ENCODE data around the gene WDR45B. TPM values are rescaled to one million over a fixed set of nuclear protein-coding genes. Genes with fewer than 3 reads are reported as not detected.
"Not testable (repeated sequence)": the region's sequence is repeated elsewhere in the genome, so short reads cannot be mapped to it uniquely, and the experiment has no call there.

WDR45B gene
- total RNA-seq, 1 donor from 2014 or later = 61.4 TPM

GRCh38 chr17:82598256-82599119 lies 49.8 kb downstream of the WDR45B start:
- no peak for DNase-seq

- no peak for DNase-seq
Observed at GRCh38 chr17:82596837-82597672, 51.2 kb downstream of the WDR45B start.

DNA sequence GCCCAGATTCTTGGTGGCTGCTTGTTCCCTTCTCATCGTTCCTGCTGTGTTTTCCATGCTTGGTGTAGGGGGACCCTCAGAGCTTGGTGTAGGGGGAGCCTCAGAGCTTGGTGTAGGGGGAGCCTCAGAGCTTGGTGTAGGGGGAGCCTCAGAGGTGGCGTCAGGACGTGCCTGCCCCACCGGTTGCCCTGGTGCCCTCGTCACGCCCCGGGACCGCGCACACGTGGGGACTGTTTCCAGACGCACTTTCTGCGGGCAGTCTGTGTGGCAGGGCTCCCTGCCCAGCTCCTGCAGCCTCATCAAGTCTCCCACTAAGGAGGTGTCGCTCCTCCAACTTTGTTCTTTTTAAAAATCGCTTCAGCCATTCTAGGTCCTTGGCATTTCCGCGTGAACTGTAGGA lies 51.9 kb downstream of the WDR45B start:
- no peak for DNase-seq

GRCh38 chr17:82595893-82596292 lies 52.4 kb downstream of the WDR45B start:
- no peak for DNase-seq

DNA sequence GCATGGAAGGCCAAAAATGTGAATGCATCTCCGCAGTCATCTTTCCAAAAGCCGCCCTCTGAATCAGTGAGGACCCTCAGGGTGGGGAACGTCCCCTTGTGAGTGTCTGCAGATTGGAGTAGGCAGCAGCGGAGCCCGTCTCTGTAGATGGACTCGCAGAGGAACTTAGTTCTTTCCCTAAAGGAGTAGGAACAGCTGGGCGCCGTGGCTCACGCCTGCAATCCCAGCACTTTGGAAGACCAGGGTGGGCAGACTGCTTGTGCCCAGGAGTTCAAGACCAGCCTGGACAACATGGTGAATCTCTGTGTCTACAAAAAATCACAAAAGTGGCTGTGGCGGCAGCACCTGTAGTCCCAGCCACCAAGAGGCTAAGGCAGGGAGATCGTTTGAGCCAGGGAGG lies 53.7 kb downstream of the WDR45B start:
- DNase-seq = no peak

DNA sequence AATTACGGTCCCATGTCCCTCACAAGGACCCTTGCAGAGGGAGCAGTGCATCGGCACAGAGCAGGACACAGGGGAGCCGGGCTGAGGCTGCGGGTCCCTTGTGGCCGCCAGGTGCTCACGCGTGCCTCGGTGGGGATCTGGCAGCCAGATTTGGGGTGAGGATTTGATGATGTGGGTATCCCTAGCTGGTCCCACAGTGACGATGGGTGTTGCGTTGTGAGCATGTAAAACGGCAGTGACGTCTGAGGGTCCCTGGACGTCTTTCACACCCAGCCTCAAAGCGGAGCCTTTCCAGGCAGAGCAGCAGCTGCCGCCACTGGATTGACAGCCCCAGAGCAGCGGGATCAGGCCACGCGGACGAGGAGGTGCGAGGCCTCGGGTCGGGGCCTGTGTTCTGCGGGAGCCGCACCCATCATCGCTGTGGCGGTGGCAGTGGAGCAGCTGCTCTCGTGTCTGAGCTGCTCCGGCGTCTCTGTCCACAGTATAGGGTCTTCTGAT lies 54.6 kb downstream of the WDR45B start:
- DNase-seq = no peak

DNA sequence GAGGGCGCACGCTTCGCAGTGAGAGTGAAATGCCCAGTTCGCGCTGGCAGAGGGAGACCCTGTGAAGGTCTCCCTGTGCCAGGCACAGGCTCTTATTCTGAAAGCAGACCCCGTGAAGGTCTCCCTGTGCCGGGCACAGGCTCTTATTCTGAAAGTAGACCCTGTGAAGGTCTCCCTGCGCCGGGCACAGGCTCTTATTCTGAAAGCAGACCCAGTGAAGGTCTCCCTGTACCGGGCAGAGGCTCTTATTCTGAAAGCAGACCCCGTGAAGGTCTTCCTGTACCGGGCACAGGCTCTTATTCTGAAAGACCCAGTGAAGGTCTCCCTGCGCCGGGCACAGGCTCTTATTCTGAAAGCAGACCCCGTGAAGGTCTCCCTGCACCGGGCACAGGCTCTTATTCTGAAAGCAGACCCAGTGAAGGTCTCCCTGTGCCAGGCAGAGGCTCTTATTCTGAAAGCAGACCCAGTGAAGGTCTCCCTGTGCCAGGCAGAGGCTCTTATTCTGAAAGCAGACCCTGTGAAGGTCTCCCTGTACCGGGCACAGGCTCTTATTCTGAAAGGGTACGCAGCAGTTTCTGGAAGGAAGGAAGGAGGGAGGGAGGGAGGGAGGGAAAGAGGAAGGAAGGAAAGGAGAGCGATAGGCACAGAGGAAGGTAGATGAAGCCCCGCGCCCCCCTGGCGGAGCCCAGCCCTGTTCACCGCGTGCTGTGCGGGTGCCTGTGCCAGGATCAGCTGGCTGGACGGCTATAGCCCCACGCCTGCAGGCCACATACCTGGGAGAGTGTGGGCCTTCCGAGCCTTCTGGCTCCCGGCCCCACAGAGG lies 55.3 kb downstream of the WDR45B start:
- peak; percentile 71 for DNase-seq

- no peak for DNase-seq
Observed at GRCh38 chr17:82592289-82592766, 55.9 kb downstream of the WDR45B start.

DNA sequence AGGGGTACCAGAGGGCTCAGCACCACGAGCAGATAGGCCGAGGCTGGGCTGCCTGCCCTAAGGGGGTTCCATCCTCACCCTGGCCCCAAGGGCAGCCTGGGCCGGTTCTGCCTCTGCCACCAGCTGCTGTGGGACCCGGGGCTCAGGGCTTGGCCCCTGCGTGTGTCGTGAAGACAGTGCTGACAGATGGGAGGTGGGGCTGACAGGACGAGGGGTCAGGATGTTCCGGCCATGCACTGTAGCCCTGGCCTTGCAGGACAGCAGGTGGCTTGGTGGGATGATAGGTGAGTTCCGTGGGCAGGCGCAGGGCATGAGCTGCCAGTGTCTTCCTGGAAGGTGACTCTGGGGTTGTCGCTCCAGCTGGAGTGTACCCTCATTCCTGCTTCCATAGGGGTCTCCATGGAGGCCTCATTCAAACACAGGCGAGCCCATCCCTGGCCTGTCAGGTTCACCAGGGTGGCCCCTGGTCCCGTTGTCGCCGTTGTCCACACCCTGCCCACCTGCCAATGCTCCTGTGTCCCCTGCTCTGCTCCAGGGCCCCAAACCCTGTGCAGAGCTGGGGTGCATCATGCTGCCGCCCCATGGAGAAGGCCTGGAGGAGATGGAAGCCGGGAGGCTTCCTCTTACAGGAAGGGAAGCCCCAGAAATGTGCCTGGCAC lies 57.2 kb downstream of the WDR45B start:
- no peak for DNase-seq

DNA sequence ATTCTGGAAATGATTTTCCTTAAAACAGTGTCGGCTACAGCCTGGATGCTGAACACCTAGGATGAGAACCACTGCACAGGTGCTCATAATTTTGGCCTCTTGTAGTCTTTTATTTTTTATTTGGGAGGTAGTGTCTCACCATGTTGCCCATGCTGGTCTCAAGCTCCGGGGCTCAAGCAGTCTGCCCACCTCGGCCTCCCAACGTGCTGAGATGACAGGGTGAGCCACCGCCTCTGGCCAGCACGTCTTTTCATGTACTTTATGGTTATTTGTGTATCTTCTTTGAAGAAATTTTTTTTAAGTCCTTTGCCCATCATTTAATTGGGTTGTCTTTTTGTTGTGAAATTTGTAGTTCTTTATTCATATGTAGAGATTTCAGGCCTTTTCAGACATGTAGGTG lies 58.0 kb downstream of the WDR45B start:
- DNase-seq = no peak

- no peak for DNase-seq
Observed at GRCh38 chr17:82589851-82590180, 58.4 kb downstream of the WDR45B start.

- DNase-seq = no peak
Observed at GRCh38 chr17:82588266-82589175, 59.7 kb downstream of the WDR45B start.

DNA sequence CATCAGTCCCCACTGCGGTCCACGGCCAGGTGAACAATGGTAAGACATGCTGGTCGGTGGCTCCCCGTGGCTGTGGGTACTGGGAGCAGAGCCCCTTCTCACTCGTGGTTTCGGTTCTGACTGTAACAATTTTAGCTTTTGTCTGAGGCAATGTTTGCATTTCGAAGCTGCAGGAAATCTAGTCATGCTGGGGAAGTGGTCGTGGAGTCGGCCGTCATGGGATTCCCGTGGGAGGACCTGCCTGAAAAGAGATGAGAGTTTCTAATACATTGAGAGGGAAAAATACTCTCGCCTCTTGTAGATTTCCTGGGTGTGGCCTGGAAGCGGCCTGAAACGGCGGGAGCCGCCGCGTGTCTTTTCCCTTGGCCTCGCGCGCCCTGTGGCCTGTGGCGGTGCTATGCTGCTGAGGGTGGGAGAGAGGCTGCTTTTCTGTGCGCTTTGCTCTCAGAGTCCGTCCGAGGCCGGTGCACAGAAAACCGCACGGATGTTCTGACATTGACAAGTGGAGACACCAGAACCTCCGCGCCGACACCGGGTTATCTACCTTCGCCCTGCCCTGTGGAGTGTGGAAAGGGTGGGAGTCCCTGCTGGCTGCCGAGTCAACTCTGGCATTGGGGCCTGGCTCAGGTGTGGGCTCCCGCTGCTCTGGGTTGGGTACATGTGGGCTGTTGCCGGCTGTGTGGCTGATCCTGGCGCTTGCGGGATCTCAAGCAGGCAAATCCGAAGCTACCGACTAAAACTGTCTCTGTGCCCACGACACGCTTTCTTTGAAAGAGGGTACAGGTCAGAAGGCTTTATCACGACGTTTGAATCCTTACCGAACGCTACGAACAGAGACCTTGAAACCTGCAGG lies 60.8 kb downstream of the WDR45B start:
- peak; percentile 61 for DNase-seq

DNA sequence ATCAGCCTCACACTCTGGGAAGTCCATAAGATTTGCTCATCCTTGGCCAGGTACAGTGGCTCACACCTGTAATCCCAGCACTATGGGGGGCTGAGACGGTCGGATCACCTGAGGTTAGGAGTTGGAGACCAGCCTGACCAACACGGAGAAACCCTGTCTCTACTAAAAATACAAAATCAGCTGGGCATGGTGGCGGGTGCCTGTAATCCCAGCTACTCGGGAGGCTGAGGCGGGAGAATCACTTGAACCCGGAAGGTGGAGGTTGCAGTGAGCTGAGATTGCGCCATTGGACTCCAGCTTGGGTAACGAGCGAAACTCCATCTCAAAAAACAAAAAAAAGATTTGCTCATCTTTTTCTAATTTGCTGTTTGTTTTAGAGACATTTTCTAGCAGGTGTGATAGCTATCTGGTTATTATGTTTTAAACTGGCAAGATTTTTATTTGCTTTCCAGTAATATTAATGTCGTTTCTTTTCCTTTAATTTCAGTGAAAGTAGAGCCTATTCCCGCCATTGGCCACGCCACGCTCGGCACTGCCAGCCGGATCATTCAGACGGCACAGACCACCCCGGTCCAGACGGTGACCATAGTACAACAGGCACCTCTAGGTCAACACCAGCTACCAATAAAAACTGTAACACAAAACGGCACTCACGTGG lies 61.5 kb downstream of the WDR45B start:
- DNase-seq = no peak

DNA sequence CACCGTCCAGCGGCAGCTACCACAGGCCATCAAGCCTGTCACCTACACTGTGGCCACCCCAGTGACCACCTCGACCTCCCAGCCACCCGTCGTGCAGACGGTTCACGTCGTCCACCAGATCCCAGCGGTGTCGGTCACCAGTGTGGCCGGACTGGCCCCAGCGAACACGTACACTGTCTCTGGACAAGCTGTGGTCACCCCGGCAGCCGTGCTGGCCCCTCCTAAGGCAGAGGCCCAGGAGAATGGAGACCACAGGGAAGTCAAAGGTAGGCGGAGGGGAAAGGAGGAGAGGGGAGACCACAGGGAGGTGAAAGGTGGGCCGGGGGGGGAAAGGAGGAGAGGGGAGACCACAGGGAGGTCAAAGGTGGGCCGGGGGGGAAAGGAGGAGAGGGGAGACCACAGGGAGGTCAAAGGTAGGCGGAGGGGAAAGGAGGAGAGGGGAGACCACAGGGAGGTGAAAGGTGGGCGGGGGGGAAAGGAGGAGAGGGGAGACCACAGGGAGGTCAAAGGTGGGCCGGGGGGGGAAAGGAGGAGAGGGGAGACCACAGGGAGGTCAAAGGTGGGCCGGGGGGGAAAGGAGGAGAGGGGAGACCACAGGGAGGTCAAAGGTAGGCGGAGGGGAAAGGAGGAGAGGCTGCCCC lies 62.2 kb downstream of the WDR45B start:
- DNase-seq = peak; percentile 63

- no peak for DNase-seq
Observed at GRCh38 chr17:82583720-82584234, 64.5 kb downstream of the WDR45B start.

GRCh38 chr17:82582709-82583108 lies 65.5 kb downstream of the WDR45B start:
- DNase-seq = no peak

DNA sequence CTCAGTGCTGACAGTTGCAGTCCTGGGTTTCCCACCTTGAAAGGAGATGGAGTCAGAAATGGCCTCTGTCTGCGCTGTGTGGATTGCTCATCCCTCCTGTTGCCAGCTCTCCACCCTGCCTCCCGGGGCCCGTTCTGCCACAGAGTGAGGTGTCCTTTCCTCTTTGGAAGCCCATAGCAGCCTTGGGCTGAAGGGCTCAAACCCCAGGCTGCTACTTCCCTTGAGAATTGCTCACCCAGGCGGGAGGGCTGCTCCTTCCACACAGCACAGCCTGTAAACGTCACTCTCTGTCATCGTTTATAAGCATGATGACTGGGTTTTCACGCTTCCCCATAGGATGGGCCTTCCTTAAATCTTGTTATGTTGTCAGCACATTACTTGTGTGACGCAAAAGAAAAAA lies 66.0 kb downstream of the WDR45B start:
- DNase-seq = no peak

DNA sequence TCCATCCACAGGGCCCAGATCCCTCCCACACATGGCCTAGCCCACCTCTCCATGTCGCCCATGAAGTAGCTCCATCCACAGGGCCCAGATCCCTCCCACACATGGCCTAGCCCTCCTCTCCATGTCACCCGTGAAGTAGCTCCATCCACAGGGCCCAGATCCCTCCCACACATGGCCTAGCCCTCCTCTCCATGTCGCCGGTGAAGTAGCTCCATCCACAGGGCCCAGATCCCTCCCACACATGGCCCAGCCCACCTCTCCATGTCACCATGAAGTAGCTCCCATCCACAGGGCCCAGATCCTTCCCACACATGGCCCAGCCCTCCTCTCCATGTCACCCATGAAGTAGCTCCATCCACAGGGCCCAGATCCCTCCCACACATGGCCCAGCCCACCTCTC lies 68.3 kb downstream of the WDR45B start:
- DNase-seq = not testable (repeated sequence)

Data from dermis blood vessel endothelial cell (primary cell).